Activated CD4-positive, alpha-beta T cell treated with anti-CD3 and anti-CD28 coated beads, Interleukin-2, amount 50 U/mL, for 24 hours (primary cell): ENCODE data around the gene C16orf92.

Experiments
- DNase-seq, 2 donors: peaks; one replicate each; pipeline ENCODE4 v3.0.0-alpha.2; 2020; ENCODE audit warnings: low read depth in 1 of 2, low spot score in 1 of 2

The C16orf92 gene

GRCh38 chr16:30022887-30023286, at the start of gene C16orf92:
Gene C16orf92, plus strand, starts transcription at chr16:30023198. Its CDS starts 143 bp downstream, at chr16:30023341.
- no peak for DNase-seq

- DNase-seq, result peak; percentile 93 to 94
These were observed 49.4 kb upstream of the C16orf92 start, which contains the start of gene TAOK2 for GRCh38 chr16:29973384-29974246. Gene TAOK2, plus strand, starts transcription at chr16:29973868. Its CDS starts 3,905 bp downstream, at chr16:29977773.

DNA sequence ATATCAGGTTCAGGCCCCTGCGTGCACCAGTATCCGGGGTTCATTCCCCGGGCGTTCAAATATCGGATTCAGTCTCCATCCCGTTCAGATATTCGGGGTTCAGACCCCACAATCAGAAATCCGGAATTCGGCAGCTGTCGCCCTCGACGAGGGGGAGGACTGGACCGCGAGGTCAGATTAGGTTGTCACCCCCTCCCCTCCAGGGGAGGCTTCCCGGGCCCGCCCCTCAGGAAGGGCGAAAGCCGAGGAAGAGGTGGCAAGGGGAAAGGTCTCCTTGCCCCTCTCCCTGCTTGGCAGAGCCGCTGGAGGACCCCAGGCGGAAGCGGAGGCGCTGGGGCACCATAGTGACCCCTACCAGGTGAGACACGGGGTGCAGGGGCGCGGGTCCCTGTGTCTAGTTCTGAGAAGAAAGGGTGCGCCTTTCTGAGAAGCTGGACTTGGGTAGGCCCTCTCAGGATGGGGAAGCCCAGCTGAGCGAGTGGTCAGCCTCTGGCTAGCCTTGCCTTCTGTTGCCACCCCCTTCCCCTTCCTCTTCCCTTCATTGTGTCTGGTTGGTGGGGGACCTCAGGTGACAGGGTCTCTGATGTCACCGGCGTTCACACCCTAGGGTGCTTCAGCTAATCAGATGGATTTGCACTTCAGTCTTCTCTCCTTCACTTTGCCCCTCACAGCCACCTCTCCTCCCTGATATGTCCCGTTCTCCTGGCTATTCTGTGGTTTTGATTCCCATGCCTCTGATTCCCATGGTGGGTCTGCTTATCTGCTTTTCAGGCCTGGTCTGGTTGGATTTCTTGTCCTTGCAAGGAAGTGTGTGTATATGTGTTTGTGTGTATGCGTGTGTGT, 48.5 kb upstream of the C16orf92 start:
- no peak for DNase-seq

GRCh38 chr16:29975134-29975538, 47.9 kb upstream of the C16orf92 start:
- no peak for DNase-seq

DNA sequence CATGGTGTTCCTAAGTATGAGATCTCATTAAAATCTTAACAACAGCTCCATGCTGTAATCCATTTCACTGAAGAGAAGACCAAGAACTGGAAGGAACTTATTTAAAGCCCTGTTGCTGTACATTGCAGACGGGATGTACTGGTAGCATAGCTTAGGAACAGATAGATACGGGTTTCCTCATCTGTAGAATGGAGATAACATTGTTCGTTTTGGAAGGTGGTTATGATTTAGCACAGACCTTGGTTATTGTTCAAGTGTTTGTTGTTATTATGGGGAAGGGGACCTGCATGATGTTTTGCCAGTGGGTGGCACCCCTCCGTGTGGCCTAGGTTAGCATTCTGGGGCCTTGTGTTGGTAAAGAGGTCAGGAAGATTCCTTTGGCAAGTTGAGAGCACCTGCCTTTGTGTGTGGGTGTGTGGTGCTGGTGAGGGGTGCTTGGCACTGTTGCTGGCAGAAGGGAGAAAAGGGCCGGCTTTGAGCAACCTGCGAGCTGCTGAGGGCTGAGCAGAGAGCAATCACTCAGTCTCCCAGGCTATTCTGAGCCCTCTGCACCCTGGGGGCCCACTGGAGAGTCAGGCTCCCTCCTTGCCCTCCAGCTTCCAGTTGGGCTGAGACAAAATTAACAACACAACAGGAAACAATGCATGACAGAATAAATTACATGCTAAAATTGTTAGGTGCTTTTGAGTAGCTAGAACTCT, 47.0 kb upstream of the C16orf92 start:
- DNase-seq, result no peak

- DNase-seq, result no peak
These were observed 45.8 kb upstream of the C16orf92 start for GRCh38 chr16:29977063-29977825.

GRCh38 chr16:29978081-29978480, 44.9 kb upstream of the C16orf92 start:
- no peak for DNase-seq

GRCh38 chr16:29978564-29979270, 44.3 kb upstream of the C16orf92 start:
- no peak for DNase-seq

- no peak for DNase-seq
These were observed 40.2 kb upstream of the C16orf92 start for GRCh38 chr16:29982560-29983419.

DNA sequence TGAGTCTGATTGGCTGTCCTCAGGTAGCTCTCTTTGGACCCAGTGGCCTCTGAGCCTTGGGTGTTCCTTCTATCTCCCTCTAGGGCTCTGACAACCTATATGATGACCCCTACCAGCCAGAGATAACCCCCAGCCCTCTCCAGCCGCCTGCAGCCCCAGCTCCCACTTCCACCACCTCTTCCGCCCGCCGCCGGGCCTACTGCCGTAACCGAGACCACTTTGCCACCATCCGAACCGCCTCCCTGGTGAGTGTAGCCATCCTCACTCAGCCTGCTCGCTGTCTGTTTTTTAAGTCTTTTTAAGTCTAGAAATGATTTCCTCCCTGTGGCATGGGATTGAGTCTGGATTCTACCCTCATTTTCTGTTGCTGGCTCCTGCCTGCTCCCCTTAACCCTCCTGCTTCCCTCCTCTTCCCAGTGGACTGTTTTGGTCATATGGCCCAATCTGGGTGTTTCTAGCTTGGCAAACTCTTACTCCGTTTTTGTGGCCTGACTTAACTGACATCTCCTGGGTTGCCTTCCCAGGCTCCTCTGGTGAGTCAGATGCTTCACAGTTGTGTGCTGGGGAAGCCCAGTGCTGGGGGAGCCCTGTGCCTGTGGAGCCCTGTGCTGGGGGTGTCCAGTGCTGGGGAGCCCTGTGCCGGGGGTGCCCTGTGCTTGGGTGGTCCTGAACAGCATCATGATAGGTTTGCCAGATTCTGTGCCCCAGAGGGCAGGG, 39.4 kb upstream of the C16orf92 start:
- no peak for DNase-seq

GRCh38 chr16:29984137-29984763, 38.7 kb upstream of the C16orf92 start:
- no peak for DNase-seq

- DNase-seq, result no peak
These were observed 38.2 kb upstream of the C16orf92 start for GRCh38 chr16:29984764-29985147.

- DNase-seq, result no peak
These were observed 37.7 kb upstream of the C16orf92 start for GRCh38 chr16:29985271-29985811.

DNA sequence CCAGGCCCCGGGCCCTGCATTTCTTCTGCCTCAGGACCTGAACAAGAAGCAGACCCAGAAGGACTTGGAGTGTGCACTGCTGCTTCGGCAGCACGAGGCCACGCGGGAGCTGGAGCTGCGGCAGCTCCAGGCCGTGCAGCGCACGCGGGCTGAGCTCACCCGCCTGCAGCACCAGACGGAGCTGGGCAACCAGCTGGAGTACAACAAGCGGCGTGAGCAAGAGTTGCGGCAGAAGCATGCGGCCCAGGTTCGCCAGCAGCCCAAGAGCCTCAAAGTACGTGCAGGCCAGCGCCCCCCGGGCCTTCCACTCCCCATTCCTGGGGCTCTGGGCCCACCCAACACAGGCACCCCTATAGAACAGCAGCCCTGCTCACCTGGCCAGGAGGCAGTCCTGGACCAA, 36.8 kb upstream of the C16orf92 start:
- no peak for DNase-seq

GRCh38 chr16:29986931-29987330, 36.1 kb upstream of the C16orf92 start:
- no peak for DNase-seq

- no peak for DNase-seq
These were observed 35.5 kb upstream of the C16orf92 start for GRCh38 chr16:29987371-29988085.
